ENCODE data around the gene MPV17L.
A peak's percentile ranks its signal among the peaks of the same experiment; 100 is the strongest.
"Not testable (repeated sequence)": the region's sequence is repeated elsewhere in the genome, so short reads cannot be mapped to it uniquely, and the experiment has no call there.

Gene MPV17L

DNA sequence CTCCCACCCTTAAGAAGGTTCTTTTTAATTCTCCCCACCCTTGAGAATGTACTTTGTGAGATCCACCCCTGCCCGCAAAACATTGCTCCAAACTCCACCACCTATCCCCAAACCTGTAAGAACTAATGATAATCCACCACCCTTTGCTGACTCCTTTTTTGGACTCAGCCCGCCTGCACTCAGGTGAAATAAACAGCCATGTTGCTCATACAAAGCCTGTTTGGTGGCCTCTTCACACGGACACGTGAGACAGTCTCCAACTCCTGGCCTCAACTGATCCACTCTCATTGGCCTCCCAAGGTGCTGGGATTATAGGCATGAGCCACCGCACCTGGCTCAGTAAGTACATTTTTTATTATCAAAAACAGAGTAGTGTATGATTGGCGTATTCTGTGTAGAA, 13.9 kb downstream of the MPV17L start:
- DNase-seq (ENCODE audit: low spot score) = not testable (repeated sequence)

DNA sequence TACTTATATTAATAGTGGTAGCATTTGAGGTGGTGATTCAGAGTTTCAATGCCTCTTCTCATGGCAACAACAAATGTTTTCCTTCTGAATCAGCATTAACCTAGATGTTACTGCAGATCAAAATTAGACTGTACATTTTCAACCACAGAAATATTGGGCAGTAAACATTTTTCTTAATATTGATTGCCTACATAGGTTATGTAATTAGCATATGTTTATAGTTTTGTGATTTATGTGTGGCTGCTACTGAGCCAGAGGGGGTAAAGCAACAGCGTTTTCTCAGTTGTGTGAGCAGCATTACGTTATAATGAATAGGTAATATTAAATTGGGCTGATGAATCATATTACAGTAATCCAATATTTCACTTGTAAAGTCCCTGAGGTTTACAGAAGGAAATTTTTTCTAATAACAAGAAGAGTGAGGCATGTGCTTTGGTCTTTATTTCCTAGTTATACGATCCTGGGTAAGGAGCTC, 20.0 kb downstream of the MPV17L start:
- no peak for DNase-seq (ENCODE audit: low spot score)

DNA sequence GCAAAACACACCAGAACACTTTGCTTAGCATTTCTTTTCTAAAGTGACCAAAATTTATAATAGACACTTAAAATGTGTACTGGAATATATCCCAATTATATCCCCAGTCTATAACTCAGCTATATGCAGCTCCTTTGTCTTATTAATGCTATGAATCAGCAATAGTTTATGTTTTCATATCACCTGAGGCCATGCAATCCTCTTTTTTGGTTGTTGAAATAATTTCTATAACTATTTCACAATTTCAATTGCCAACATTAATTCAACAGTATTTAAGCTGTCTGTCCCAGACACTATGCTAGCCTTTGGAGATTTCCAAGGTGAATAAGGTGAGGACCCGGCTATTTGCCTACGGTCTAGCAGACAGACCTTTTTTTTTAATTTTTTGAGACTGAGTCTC, 21.6 kb downstream of the MPV17L start:
- no peak for DNase-seq (ENCODE audit: low spot score)

DNA sequence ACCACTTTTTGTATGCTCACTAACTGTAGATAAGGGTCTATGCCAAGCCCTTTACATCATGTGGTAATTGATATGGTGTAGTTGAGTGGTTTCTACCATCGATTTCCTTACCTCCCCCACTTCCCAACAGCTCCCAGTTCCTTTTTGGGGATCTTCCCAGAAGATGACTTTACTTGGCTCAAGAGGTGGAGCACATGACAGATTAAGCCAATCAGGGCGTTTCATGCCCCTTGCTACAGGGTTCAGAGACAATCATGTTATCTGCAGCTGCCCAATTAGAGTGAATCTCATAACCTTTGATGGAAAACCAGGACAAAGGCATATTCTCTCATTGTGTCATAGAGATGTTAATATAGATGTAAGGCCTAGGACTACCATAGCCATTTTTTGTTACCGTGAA, 22.7 kb downstream of the MPV17L start:
- no peak for DNase-seq (ENCODE audit: low spot score)

DNA sequence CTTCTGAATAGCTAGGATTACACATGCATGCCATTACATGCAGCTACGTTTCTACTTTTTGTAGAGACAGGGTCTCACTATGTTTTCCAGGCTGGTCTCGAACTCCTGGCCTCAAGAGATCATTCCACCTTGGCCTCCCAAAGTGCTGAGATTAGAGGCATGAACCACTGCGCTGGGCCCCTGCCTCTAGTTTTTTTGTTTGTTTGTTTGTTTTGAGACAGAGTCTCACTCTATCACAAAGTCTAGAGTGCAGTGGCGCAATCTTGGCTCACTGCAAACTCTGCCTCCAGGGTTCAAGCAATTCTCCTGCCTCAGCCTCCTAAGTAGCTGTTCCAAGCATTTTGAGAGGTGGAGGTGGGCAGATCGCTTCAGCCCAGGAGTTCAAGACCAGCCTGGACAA, 26.1 kb downstream of the MPV17L start:
- DNase-seq (ENCODE audit: low spot score) = not testable (repeated sequence)

DNA sequence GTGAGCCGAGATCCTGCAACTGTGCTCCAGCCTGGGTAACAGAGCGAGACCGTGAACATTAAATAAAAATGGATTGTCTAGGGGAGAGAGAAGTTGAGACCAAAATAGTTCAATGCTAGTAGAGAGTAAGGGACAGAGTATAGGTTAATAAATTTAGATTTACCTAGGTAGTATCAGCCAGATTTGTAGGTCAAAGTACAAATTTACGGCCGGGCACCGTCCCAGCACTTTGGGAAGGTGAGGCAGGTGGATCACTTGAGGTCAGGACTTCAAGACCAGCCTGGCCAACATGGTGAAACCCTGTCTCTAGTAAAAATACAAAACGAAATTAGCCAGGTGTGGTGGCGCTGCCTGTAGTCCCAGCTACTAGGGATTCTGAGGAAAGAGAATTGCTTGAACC, 26.7 kb downstream of the MPV17L start:
- DNase-seq (ENCODE audit: low spot score) = no peak

DNA sequence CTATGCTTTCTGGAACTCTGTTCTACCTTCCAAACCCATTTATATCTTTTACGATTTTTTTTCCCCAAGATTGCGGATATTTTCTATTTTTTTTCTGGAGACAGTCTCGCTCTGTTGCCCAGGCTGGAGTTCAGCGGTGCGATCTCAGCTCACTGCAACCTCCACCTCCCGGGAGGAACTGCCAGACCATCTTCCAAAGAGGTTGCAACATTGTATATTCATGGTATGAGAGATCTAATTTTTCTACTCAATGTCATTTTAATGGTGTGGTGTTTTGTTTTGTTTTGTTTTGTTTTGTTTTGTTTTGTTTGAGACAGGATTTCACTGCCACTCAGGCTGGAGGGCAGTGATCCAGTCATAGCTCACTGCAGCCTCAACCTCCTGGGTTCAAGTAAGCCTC, 30.3 kb downstream of the MPV17L start:
- DNase-seq (ENCODE audit: low spot score) = no peak

DNA sequence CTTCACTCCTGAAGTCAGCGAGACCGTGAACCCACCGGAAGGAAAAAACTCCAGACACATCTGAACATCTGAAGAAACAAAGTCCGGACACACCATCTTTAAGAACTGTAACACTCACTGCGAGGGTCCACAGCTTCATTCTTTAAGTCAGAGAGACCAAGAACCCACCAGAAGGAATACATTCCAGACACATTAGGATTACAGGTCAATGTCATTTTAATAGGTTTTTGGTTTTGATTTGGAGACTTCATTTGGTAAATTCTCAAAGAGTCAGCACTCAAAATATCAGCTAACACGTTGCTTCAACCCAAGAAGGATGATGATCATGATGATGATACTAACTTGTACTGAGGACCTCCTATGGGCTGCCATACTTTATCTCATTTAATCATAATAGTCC, 31.2 kb downstream of the MPV17L start:
- no peak for DNase-seq (ENCODE audit: low spot score)

DNA sequence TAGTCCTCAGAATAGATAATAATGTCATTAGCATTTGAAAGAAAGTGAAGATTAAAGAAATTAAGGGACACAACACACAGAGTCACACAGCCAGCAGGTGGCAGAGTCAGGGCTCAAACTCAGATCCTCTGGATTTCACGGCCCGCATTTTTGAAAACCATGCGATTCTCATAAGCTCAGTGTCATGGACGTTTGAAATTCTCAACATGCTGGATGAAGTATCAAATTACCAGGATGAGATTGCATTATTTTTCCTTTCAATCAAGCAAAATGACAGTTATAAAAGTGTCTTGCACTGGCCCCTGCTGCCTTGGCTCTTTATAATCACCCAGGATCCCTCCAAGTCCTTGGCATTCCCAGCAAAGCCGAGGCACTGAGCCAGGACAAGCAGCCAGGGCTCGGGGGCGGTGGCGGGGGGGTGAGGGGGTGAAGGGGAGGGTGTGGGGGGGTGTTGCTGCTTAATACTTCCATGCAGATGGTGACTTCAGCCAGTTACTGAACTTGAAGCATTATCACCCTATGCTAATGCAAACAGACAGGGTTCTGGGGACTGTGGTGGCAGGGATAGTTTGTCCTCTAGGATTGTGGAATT, 32.2 kb downstream of the MPV17L start:
- DNase-seq (ENCODE audit: low spot score) = peak; percentile 46

DNA sequence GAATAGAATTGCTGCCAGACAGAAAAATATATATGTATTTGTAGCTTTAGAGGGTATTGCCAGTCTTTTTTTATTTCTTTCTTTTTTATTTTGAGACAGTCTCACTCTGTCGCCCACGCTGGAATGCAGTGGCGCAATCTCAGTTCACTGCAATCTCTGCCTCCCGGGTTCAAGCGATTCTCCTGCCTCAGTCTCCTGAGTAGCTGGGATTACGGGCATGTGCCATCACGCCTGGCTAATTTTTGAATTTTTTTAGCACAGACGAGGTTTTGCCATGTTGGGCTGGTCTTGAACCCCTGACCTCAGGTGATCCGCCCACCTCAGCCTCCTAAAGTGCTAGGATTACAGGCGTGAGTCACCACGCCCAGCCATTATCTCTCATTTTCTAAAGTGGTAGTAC, 35.3 kb downstream of the MPV17L start:
- DNase-seq (ENCODE audit: low spot score) = not testable (repeated sequence)

DNA sequence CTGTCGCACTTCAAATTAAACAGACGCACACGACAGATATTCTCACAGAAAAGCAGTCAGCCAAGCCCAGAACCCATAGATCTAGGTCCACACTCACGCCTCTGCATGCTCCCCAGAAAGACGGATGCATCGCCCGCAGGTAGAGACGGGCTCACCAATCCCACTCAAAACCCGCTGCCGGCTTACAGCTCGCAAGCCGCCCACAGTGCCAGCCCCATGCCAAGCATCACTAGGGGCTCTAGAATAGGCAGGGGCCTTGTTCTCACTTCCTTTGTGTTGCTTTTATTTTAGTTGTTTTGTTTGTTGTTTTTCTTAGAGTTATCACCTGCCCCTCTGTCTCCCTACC, 38.5 kb downstream of the MPV17L start:
- DNase-seq (ENCODE audit: low spot score) = no peak

DNA sequence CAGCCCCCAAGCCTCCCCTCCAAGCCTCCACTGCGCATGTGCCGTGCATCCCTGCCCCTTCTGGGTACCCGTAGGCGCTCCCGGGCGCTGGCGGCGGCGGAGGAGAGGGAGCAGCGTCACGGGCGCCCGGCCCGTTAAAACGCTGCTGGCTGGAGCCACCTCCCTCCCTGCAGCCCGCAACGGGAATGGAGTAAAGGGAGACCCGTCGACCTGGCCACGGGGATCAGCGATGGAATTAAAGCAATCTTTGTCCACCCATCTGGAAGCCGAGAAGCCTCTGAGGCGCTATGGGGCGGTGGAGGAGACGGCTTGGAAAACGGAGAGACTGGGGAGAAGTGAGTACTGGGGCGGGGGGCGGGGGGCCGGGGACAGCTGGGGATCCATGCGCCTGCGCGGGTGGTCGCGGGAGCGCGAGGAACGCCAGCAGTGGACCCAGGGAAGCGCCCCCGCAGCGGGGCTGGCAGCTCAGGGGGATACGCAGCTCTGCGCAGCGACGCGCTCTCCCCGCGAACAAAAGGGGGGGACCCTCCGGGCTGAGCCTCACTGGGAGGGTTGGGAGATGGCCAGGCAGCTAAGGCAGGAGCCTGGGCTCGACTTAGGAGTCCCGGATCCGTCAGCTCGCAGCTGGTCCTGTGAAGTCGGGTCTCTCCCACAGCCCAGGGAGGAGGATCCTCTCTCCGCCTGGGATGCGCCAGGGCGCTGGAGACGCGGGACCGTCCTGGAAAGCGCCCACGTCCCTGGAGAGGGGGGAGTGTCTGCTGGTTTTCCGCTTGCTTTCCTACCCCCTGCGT, 39.1 kb downstream of the MPV17L start, which contains the start of gene BMERB1:
Gene BMERB1, plus strand, starts transcription at position 164 of the 791 bp plus-strand sequence. Its CDS starts 66 bp downstream, at position 230.
- peak; percentile 65 for DNase-seq (ENCODE audit: low spot score)

DNA sequence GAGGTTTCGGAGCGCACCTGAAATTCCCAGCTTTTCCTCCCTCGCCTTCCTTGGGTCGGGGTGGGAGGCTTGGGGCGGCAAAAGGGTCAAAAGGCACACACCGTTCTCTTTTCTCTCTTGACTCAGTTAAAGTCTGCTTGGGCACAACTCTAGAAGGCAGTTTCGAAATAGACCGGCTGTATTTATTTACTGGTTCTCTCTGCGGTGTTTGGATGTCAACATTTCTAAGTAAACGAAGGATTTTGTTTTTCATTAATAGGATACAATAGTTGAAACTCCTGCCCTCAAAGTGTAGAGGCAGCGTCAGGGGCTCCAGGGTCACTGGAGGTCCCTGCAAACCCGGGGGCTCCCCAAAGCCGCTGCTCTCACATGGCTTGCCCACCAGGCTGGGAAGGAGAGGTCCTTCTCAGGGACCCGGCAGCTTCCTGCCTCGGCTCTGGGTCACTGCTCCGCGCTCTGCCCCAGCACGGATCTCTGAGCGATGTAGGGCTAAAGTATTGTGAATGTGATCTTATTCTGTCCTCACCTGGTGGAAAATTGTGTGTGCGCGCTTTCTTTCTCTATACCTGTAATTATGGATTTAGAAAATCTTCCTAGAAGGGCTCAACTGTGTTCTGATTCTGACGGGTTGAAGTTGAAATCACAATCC, 39.8 kb downstream of the MPV17L start:
- DNase-seq (ENCODE audit: low spot score) = no peak

DNA sequence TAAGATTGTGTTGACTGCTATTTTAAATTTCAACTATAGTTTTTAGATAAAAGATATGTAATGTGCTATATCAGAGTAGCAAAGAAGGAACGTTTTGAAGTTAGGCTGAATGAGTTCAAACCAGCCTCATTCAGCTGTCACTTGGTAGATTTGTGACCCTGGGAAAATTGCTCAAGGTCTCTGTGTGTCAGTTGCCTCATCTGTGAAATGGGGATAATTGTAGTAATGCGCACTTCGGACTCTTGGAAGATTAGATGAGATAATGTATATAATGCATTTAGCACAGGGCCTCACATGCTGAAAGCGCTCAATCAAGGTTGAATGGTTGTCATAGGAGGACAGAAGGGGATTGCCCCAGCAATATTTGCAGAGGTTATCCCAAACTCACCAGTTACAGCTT, 43.5 kb downstream of the MPV17L start:
- DNase-seq (ENCODE audit: low spot score) = no peak

DNA sequence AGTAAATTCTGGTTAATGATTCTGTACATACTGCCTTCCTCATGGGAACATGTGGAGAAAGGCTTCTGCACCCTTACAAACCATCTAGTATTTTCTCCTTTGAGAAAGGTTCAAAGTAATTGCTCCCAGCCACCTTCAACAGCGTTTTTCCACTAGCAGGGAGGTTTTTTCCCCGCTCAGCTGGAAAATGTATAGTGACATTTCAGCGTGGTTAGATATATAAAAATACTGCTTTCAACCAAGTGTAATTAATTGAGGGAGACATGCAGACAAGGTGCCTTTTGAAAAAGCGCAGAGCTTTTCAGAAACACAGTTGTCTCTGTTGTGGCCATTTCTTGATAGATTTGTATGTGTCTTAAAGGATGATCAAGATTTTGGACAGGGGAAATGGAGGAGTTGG, 44.0 kb downstream of the MPV17L start:
- no peak for DNase-seq (ENCODE audit: low spot score)

DNA sequence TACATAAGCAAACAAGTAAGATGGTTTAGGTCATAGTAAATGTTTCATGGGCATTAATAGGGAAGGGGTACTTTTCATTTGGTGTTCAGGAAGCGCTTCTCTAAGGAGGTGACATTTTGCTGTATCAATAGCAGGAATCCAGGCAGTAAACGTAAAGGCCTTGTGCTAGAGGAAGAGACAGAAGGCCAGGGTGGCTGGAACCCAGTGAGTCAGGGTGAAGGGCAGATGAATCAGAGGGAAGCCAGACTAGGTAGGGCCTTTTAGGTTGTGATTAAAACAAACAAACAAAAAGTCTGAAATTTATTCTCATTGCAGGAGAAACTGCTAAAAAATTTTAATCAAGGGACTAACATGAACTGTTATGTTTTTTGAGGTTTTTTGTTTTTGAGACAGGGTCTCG, 45.3 kb downstream of the MPV17L start:
- DNase-seq (ENCODE audit: low spot score) = peak; percentile 75

DNA sequence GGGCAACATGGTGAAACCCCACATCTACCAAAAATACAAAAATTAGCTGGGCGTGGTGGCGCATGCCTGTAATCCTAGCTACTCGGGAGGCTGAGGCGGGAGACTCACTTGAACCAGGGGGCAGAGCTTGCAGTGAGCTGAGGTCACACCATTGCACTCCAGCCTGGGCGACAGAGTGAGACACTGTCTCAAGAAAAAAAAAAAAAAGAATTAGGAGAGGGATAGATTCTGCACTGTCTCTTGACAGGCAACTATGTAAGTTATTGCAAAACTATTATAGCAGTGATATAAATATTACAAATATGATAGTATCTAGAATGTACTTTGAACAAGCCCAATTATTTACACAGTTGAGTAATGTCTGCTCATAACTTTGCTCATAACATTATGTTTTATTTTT, 46.6 kb downstream of the MPV17L start:
- not testable (repeated sequence) for DNase-seq (ENCODE audit: low spot score)

DNA sequence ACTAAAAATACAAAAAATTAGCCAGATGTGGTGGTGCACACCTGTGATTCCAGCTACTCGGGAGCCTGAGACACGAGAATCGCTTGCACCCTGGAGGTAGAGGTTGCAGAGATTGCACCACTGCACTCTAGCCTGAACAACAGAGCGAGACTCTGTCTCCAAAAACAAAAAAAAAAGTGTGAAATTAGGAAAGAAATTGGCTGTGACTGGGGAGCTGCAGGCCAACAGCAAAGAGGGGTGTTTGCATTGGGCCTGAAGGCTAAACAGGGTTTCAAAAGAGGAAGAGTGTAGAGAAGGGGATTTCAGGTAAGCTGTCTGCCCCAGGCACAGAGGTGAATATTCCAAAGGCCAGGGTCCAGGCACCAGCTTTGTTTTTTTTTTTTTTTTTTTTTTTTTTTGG, 48.2 kb downstream of the MPV17L start:
- no peak for DNase-seq (ENCODE audit: low spot score)

DNA sequence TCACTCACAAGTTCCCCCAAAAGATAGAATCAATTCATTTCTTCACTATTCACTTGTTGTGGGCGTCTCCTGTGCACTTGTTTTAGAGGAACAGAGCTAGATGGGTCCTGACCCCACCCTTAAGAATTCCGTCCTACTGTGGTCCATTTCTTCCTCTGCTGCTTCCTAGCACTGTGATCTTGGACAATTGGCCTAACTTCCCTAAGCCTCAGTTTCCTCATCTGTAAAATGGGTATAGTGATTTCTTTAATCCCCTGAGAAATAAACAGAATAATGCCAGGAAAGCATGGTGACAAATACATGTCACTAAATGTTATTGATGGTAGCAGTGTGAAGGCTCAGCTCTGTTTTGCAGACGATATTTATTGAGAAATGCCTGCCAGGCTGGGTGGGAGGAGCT, 48.7 kb downstream of the MPV17L start:
- no peak for DNase-seq (ENCODE audit: low spot score)

DNA sequence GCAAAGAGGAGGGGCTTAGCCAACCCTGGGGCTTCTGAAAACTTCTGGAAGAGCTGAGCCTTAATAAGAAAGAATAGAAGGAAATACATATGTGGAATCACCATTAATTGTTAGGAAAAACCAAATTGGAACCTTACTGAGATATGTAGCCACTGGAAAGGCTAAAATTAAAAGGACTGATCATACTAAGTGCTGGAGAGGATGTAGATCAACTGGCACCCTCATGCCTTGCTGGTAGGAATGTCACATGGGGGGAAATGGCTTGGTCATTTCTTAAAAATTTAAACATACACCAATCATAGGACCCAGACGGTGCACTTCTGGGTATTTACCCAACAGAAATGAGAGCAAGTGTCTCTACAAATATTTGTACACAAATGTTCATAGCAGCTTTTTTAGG, 49.9 kb downstream of the MPV17L start:
- no peak for DNase-seq (ENCODE audit: low spot score)

DNA sequence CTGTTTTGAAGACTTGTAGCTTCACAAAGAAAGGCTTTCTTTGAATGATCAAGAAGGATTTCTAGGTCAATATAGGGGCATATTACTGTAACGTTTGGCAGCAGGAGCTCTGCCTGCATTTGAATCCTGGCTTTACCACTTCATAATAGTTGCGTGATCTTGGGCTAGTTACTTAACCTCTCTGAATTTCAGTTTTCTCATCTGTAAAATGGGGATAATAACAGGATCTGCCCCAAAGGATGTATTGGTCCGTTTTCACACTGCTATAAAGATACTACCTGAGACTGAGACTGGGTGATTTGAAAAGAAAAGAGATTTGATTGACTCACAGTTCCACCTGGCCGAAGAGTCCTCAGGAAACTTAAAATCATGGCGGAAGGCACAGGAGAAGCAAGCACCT, 51.3 kb downstream of the MPV17L start:
- DNase-seq (ENCODE audit: low spot score) = no peak

DNA sequence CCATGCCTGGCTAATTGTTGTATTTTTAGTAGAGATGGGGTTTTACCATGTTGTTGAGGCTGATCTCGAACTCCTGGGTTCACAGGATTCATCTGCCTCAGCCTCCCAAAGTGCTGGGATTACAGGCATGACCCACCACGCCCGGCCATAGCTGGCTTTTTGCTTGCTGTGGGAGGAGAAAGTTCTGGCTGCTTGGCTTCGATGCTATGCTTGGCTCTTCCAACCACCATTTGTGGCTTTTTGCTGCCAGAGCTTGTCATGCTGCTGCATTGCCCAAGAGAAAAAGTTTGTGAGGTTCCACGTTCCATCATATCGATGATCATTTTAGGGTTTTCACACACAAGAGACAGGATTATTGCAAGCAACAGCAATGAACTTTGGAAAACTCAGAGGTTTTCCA, 55.1 kb downstream of the MPV17L start:
- DNase-seq (ENCODE audit: low spot score) = no peak

DNA sequence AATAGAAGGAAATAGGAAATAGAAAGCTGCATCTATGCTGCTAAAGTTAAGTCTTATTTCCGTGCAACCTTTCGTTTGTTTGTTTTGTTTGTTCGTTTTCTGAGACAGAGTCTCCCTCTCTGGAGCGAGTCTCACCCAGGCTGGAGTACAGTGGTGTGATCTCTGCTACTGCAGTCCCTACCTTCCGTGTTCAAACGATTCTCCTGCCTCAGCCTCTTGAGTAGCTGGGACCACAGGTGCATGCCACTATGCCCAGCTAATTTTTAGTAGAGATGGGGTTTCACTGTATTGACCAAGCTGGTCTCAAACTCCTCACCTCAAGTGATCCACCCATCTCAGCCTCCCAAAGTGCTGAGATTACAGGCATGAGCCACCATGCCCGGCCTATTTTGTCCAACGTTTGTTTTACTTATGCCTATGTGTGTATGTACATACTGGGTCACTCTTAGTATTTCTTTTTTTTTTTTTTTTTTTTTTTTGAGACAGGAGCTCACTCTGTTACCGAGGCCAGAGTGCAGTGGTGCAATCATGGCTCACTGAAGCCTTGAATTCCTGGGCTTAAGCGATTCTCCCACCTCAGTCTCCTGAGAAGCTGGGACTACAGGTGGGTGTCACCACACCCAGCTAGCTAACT, 55.7 kb downstream of the MPV17L start:
- DNase-seq (ENCODE audit: low spot score) = no peak
